GM18519 (cell line): ENCODE measurements around the gene VWA8.
"Not testable (repeated sequence)": the region's sequence is repeated elsewhere in the genome, so short reads cannot be mapped to it uniquely, and the experiment has no call there.

Experiments
- ATAC-seq: cut with Tn5 transposase; IDR thresholded peaks from one replicate; pipeline ENCODE4 v1.9.1; 2021; ENCODE audit warnings: mild to moderate bottlenecking, moderate library complexity; ENCODE audit not compliant: unreplicated experiment, low FRiP score

The VWA8 gene

GRCh38 chr13:41599619-41600018, 361.3 kb downstream of the VWA8 start:
- ATAC-seq: no peak

- ATAC-seq: no peak
Observed at GRCh38 chr13:41597348-41598041, 363.4 kb downstream of the VWA8 start.

DNA sequence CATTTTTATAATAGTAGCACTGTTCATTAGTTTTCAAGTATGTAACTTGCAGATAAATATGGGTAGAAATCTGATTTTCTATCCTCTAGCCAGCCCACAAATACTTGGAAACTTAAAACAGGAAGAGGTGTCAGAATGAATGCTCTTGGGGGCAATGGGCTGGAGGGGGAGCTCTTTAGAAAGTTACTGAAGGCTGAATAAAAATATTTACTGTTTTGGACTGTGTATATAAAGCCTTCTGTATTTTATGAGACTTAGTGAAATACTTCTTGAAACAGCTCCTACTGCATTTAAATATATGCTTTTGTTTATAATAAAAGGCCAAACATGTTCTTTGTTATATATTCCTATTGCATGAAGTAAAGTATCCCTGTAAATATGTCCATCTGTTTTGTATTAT, 364.7 kb downstream of the VWA8 start:
- no peak for ATAC-seq

DNA sequence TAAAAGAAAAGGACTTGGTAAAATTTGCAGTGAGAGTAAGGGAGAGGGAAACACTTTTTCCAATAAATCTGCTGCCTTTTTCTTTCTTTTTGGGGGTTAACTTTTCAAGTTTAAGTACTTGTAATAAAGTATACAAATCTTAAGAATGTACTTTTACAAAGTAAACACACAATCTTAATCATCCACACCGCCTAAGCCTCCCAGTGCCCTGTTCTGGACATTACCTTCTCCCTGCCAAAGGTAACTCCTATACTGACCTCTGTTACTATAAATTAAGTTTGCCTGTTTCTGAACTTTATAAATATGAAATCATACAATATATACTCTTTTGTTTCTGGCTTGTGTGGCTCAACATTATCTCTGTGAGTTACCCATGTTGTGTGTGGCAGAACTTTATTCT, 365.6 kb downstream of the VWA8 start:
- no peak for ATAC-seq

- ATAC-seq: no peak
Observed at GRCh38 chr13:41590643-41591042, 370.3 kb downstream of the VWA8 start.

GRCh38 chr13:41590122-41590521, 370.8 kb downstream of the VWA8 start:
- ATAC-seq: no peak

- no peak for ATAC-seq
Observed at GRCh38 chr13:41589434-41589833, 371.5 kb downstream of the VWA8 start.

GRCh38 chr13:41588899-41589298, 372.0 kb downstream of the VWA8 start:
- ATAC-seq: no peak

- ATAC-seq: no peak
Observed at GRCh38 chr13:41588448-41588847, 372.5 kb downstream of the VWA8 start.

- ATAC-seq: no peak
Observed at GRCh38 chr13:41587490-41587889, 373.4 kb downstream of the VWA8 start.

DNA sequence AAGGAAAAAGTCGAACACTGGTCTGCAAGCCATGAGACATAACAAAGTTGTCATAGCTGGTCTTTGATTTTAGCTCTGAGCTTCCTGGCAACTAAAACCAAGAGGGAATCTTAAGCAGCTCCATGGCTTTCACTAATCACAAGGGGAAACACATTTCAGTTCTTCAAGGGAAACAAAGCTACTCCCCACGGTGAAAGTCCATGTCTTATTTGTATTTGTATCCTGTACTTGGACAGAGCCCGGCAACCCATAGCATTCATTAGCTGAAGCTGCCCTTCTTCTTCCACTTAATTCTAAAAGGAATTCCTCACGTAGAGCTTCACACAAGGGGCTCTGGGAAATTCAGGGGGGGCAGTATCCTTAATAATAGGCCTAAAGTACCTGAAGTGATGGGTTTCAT, 374.7 kb downstream of the VWA8 start:
- no peak for ATAC-seq

DNA sequence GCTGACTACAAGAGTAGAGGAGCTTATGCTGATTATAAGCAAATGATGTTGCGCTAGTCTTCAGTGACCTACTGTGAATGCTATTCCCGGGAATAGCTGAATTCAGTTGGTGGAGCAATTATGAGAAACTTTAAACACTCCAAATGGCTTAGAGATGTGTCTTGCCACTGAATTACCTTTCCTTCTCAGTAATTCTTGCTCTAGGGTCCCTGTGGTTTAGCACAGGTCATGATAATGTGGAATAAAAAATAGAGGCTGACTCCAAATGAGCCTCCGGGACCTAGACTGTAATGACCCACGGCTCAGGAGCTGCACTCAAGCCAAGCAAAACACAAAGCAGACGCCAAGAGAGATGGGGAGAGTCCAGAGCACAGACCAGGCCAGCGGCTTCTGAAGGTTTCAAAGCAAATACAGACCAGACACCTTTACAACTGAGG, 378.9 kb downstream of the VWA8 start:
- ATAC-seq: no peak

- no peak for ATAC-seq
Observed at GRCh38 chr13:41580345-41580744, 380.6 kb downstream of the VWA8 start.

DNA sequence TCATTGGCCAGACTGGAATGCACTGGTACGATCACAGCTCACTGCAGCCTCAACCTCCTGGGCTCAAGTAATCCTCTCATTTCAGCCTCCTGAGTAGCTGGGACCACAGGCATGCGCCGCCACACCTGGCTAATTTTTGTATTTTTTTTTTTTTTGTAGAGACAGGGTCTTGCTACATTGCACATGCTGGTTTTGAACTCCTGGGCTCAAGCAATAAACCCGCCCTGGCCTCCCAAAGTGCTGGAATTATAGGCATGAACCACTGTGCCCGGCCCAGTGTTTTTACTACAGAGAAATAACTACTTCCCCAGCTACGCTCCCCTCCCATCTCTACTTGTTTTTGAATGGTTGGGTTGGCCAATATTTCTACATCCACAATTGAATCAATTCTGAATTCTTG, 381.0 kb downstream of the VWA8 start:
- no peak for ATAC-seq

DNA sequence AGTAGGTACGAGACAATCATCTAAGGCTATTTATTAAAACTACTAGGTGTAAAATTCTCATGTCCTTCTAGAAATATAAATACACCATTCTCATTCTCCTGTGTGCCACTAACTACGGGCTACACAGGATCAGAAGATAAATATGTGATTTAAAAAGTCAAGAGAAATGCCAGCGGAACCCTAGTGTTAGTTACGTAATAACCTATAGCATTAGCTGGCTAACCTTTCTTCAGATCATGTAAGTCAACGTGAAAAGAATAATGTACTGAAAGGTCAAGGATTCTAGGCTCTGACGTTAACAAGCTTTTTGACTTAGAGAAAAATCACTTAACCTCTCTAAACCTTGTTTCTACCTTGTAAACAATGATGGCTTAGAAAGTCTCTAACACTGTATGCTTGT, 381.7 kb downstream of the VWA8 start:
- ATAC-seq: no peak

DNA sequence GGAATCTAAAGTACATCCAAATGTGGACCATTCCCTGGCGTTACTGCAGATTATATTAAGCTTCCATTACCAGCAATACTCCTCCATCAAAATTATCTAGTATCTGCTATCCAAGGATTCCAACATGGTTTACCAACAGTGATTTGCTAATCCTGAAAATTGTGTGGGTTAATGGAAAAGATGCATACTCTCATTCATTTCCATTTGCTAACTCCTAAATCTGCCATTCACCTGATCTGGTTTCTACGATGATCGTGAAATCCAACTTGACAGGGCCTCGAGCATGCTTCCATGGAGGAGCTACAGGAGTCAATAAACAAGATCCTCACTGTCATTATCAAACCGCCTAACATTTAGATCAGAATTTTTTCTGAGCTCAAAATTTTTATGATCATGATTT, 382.5 kb downstream of the VWA8 start:
- no peak for ATAC-seq

GRCh38 chr13:41577436-41577835, 383.5 kb downstream of the VWA8 start:
- no peak for ATAC-seq

- not testable (repeated sequence) for ATAC-seq
Observed at GRCh38 chr13:41573640-41574039, 387.3 kb downstream of the VWA8 start.

DNA sequence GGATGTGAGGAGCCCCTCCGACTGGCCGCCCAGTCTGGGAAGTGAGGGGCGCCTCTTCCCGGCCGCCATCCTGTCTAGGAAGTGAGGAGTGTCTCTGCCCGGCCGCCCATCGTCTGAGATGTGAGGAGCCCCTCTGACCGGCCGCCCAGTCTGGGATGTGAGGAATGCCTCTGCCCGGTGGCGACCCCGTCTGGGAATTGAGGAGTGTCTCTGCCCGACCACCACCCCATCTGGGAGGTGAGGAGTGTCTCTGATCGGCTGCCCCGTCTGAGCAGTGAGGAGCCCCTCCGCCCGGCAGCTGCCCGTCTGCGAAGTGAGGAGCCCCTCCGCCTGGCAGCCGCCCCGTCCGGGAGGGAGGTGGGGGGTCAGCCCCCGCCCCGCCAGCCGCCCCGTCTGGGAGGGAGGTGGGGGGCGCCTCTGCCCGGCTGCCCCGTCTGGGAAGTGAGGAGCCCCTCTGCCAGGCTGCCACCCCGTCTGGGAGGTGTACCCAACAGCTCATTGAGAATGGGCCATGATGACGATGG, 389.0 kb downstream of the VWA8 start:
- ATAC-seq: not testable (repeated sequence)

DNA sequence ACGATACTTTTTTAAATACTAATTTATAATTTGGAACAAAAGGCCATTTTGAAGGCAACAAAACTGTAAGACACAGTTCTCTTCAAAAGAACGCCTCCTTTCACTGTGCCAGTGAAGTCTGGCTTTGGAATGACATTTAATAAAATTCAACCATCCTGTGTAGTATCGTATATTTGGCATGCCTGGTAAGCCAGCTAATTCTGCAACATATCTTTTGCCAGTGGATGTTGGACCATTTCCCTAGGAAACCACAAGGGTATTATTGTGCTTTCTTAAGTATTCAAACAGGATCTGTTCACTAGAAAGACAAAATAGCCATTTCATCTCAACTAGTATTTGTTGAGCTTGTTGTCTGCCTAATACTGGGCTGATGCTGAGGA, 391.9 kb downstream of the VWA8 start:
- ATAC-seq: no peak

- no peak for ATAC-seq
Observed at GRCh38 chr13:41568143-41568971, 392.6 kb downstream of the VWA8 start.

DNA sequence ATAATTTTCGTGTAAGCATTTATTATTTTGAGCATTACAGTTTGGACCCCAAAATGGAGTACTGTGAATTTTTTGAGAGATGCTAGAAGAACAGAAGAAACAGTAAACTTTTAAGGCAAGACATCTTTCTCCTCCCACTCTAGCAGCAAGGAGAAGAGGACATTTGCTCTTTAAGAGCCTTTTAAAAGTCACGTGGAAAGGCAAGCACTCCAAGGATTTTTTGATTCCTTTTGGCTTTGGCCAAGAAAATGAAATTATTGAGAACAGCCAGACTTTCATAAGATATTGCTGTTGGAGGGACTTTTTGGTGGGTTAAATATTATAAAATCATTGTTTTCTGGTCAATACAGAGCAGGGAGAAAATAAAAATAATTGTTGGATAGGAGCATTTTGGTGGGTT, 393.5 kb downstream of the VWA8 start:
- no peak for ATAC-seq
